DMS153 treated with DMSO at 0.1 percent for 48 hours (cell line): ENCODE data around the gene ZNF83.
"Not testable (repeated sequence)": the region's sequence is repeated elsewhere in the genome, so short reads cannot be mapped to it uniquely, and the experiment has no call there.

ENCODE experiments used
- DNase-seq: peaks from one replicate; lab custom pipeline; 2025; ENCODE audit not compliant: unreplicated experiment; lab: John Stamatoyannopoulos, UW

The ZNF83 gene

GRCh38 chr19:52637718-52638585 lies at the start of gene ZNF83:
ZNF83 (minus strand) TSS chr19:52638355.
- DNase-seq = peak; percentile 76

- no peak for DNase-seq
These were observed 49.5 kb upstream of the ZNF83 start for GRCh38 chr19:52687684-52688083.

GRCh38 chr19:52685811-52686210 lies 47.7 kb upstream of the ZNF83 start:
- no peak for DNase-seq

- not testable (repeated sequence) for DNase-seq
These were observed 43.1 kb upstream of the ZNF83 start for GRCh38 chr19:52681216-52681615.

GRCh38 chr19:52679598-52679997 lies 41.4 kb upstream of the ZNF83 start:
- no peak for DNase-seq

- DNase-seq = not testable (repeated sequence)
These were observed 37.1 kb upstream of the ZNF83 start for GRCh38 chr19:52675239-52675638.

GRCh38 chr19:52673014-52673413 lies 34.9 kb upstream of the ZNF83 start:
- DNase-seq = no peak

GRCh38 chr19:52670046-52670445 lies 31.9 kb upstream of the ZNF83 start:
- no peak for DNase-seq

GRCh38 chr19:52669586-52669985 lies 31.4 kb upstream of the ZNF83 start:
- DNase-seq = no peak

- DNase-seq = no peak
These were observed 29.8 kb upstream of the ZNF83 start for GRCh38 chr19:52667972-52668371.

- no peak for DNase-seq
These were observed 28.4 kb upstream of the ZNF83 start for GRCh38 chr19:52666506-52666905.

GRCh38 chr19:52665529-52665928 lies 27.4 kb upstream of the ZNF83 start:
- no peak for DNase-seq

- no peak for DNase-seq
These were observed 26.9 kb upstream of the ZNF83 start for GRCh38 chr19:52665027-52665426.

- no peak for DNase-seq
These were observed 26.3 kb upstream of the ZNF83 start for GRCh38 chr19:52664461-52664860.

GRCh38 chr19:52662631-52663030 lies 24.5 kb upstream of the ZNF83 start:
- DNase-seq = no peak

GRCh38 chr19:52660981-52661380 lies 22.8 kb upstream of the ZNF83 start:
- DNase-seq = no peak

- DNase-seq = no peak
These were observed 20.9 kb upstream of the ZNF83 start for GRCh38 chr19:52659013-52659412.

- no peak for DNase-seq
These were observed 20.4 kb upstream of the ZNF83 start for GRCh38 chr19:52658595-52658994.

- no peak for DNase-seq
These were observed 15.0 kb upstream of the ZNF83 start for GRCh38 chr19:52653161-52653560.

GRCh38 chr19:52651956-52652355 lies 13.8 kb upstream of the ZNF83 start:
- DNase-seq = no peak

GRCh38 chr19:52648336-52649016 lies 10.3 kb upstream of the ZNF83 start:
- DNase-seq = no peak

- DNase-seq = no peak
These were observed 8.5 kb upstream of the ZNF83 start for GRCh38 chr19:52646571-52647217.
